ENCODE measurements around the gene KIF4A.

- no peak for TF ChIP-seq POLR2A (IDR thresholded peaks at IDR 0.05; ENCODE audit: low read depth, low read length)
- no peak for TF ChIP-seq CTCF (IDR thresholded peaks at IDR 0.05 in 2 of 3, conservative IDR thresholded peaks at IDR 0.05 in 1 of 3; ENCODE audit: control insufficient read depth in 2 of 3, extremely low read depth in 1 of 3, insufficient read depth in 1 of 3, low read depth in 3 of 3, low read length in 3 of 3)
- TF ChIP-seq TCF3 (IDR thresholded peaks at IDR 0.05; ENCODE audit: borderline replicate concordance, insufficient read depth, low read depth, low read length), result no peak
- TF ChIP-seq ZNF24 (IDR thresholded peaks at IDR 0.05), result no peak
- no peak for TF ChIP-seq SP1 (IDR thresholded peaks at IDR 0.05; ENCODE audit: low read depth, low read length)
- TF ChIP-seq PAX5 (IDR thresholded peaks at IDR 0.05; ENCODE audit: borderline replicate concordance, low read depth, low read length), result no peak
- TF ChIP-seq POU2F2 (IDR thresholded peaks at IDR 0.05; ENCODE audit: borderline replicate concordance, low read depth, low read length), result no peak
- no peak for TF ChIP-seq TARDBP (IDR thresholded peaks at IDR 0.05; ENCODE audit: borderline replicate concordance)
- TF ChIP-seq LARP7 (IDR thresholded peaks at IDR 0.05), result no peak
- no peak for TF ChIP-seq RCOR1 (conservative IDR thresholded peaks at IDR 0.05; ENCODE audit: low read depth, low read length)
- TF ChIP-seq EP300 (IDR thresholded peaks at IDR 0.05; ENCODE audit: borderline replicate concordance in 1 of 2, control insufficient read depth in 1 of 2, low read depth in 2 of 2, low read length in 2 of 2), result no peak
Measured at GRCh38 chrX:70264784-70265183, 25.1 kb upstream of the KIF4A start.

All from GM12878 (cell line).